Smooth muscle cell (in vitro differentiated cells): ENCODE data around the gene MCC. TPM values are rescaled to one million over a fixed set of nuclear protein-coding genes. Genes with fewer than 3 reads are reported as not detected.

Experiments used
- DNase-seq: peaks from one replicate; lab custom pipeline; 2025; ENCODE audit not compliant: unreplicated experiment; lab: John Stamatoyannopoulos, UW
- H2AFZ ChIP-seq: fragments of 200-600 bp; sonication (generic); 2 replicates; pipeline ENCODE4 v1.6.0; 2016; ENCODE audit warnings: antibody characterized with exemption, low read depth, mild to moderate bottlenecking
- H3F3A ChIP-seq: fragments of 200-600 bp; sonication (generic); 2 replicates; pipeline ENCODE4 v1.6.0; 2017; ENCODE audit warnings: antibody characterized with exemption, low read depth
- H3K27ac ChIP-seq: fragments of 200-600 bp; sonication (generic); 2 replicates; pipeline ENCODE4 v1.5.1; 2016; ENCODE audit warnings: low read depth, mild to moderate bottlenecking
- H3K27me3 ChIP-seq: fragments of 200-600 bp; sonication (generic); 2 replicates; pipeline ENCODE4 v1.6.1; 2016; ENCODE audit warnings: low read depth, mild to moderate bottlenecking
- H3K36me3 ChIP-seq: fragments of 200-600 bp; sonication (generic); 2 replicates; pipeline ENCODE4 v1.5.1; 2016; ENCODE audit warnings: low read depth
- H3K4me1 ChIP-seq: fragments of 200-600 bp; sonication (generic); 2 replicates; pipeline ENCODE4 v1.5.1; 2016; ENCODE audit warnings: low read depth
- H3K4me2 ChIP-seq: fragments of 200-600 bp; sonication (generic); 2 replicates; pipeline ENCODE4 v1.6.0; 2016; ENCODE audit warnings: mild to moderate bottlenecking
- H3K4me3 ChIP-seq: fragments of 200-600 bp; sonication (generic); 2 replicates; pipeline ENCODE4 v1.5.1; 2016; ENCODE audit warnings: mild to moderate bottlenecking
- H3K79me2 ChIP-seq: fragments of 200-600 bp; sonication (generic); 2 replicates; pipeline ENCODE4 v1.6.0; 2016; ENCODE audit warnings: low read depth, mild to moderate bottlenecking
- H3K9ac ChIP-seq: fragments of 200-600 bp; sonication (generic); 2 replicates; pipeline ENCODE4 v1.6.0; 2016; ENCODE audit warnings: low read depth
- H3K9me3 ChIP-seq: fragments of 200-600 bp; sonication (generic); replicated peaks from 2 replicates; pipeline ENCODE4 v1.5.1; 2016; ENCODE audit warnings: low read depth
- H4K20me1 ChIP-seq: fragments of 200-600 bp; sonication (generic); 2 replicates; pipeline ENCODE4 v1.6.0; 2016; ENCODE audit warnings: low read depth
- CTCF ChIP-seq: fragments of 200-600 bp; sonication (generic); IDR thresholded peaks from 2 replicates; pipeline ENCODE4 v1.5.1; 2017; ENCODE audit warnings: borderline replicate concordance, mild to moderate bottlenecking, antibody characterized with exemption; ENCODE audit not compliant: insufficient read depth, poor library complexity, severe bottlenecking
- WGBS: methylation state at CpG from one replicate; pipeline ENCODE4 v1.1.7; 2016; ENCODE audit warnings: low lambda C conversion rate; 5-methylcytosine and 5-hydroxymethylcytosine counted together
- polyA plus RNA-seq: library from polyadenylated mRNA; unstranded; fragments of >200 nt; fragmentation: Nextera tagmentation; extraction: Ambion mirVana; gene quantifications from 2 replicates; pipeline ENCODE4 v1.2.1, GENCODE V29; 2016
- total RNA-seq: library from RNA; depleted of rRNA; stranded (reverse); fragments of >200 nt; gene quantifications from 2 replicates; pipeline ENCODE4 v1.2.3, GENCODE V29; 2014

Gene MCC
- total and polyA plus RNA-seq, 2 experiments from 2014 or later, result 5.8 to 19.2 TPM

- no peaks in the 10 kb centered on the region for H3K27me3 ChIP-seq
- H2AFZ ChIP-seq, result no peak overlapping the region
- H3F3A ChIP-seq, result peaks cover 7% of the 10 kb centered on the region
- peaks cover 11% of the 10 kb centered on the region for H3K36me3 ChIP-seq
- TF ChIP-seq CTCF, result no peak
- H3K79me2 ChIP-seq, result no peaks in the 10 kb centered on the region
- no peak overlapping the region for H3K27ac ChIP-seq
- WGBS, result 97% methylated on average over 4 of the region's 4 CpGs
- no peak overlapping the region for H3K4me3 ChIP-seq
- no peaks in the 10 kb centered on the region for H3K9me3 ChIP-seq
- no peak for DNase-seq
- no peak overlapping the region for H3K4me2 ChIP-seq
- H3K4me1 ChIP-seq, result peaks cover 8% of the 10 kb centered on the region
- no peak overlapping the region for H3K9ac ChIP-seq
- H4K20me1 ChIP-seq, result no peaks in the 10 kb centered on the region
Measured at GRCh38 chr5:113026211-113026610, 462.0 kb downstream of the MCC start.

- Histone ChIP-seq H3K27me3 (no peaks in the 10 kb centered on the region), H3K27ac (no peak overlapping the region), H3K4me1 (peaks cover 2% of the 10 kb centered on the region), H3F3A (peaks cover 12% of the 10 kb centered on the region), H3K36me3 (peaks cover 11% of the 10 kb centered on the region), H3K4me2 (no peak overlapping the region), H2AFZ (no peak overlapping the region), H3K9ac (no peak overlapping the region), H3K79me2 (no peaks in the 10 kb centered on the region), H3K4me3 (no peak overlapping the region), H3K9me3 (no peaks in the 10 kb centered on the region), H4K20me1 (no peaks in the 10 kb centered on the region)
- WGBS, result 88% methylated on average over 4 of the region's 4 CpGs
- no peak for DNase-seq
- no peak for TF ChIP-seq CTCF
Measured at GRCh38 chr5:113025596-113025995, 462.7 kb downstream of the MCC start.

- Histone ChIP-seq H3K27me3 (no peaks in the 10 kb centered on the region), H3K4me3 (no peak overlapping the region), H3K4me1 (peaks cover 3% of the 10 kb centered on the region), H3F3A (peaks cover 8% of the 10 kb centered on the region), H4K20me1 (no peaks in the 10 kb centered on the region), H3K36me3 (peaks cover 11% of the 10 kb centered on the region), H3K27ac (no peak overlapping the region), H3K79me2 (no peaks in the 10 kb centered on the region), H2AFZ (no peak overlapping the region), H3K9ac (no peak overlapping the region), H3K4me2 (no peak overlapping the region), H3K9me3 (no peaks in the 10 kb centered on the region)
- TF ChIP-seq CTCF, result no peak
- DNase-seq, result no peak
- WGBS, result 88% methylated on average over 6 of the region's 6 CpGs
Measured at GRCh38 chr5:113024076-113024697, 464.1 kb downstream of the MCC start.

- Histone ChIP-seq H3K4me1 (peaks cover 3% of the 10 kb centered on the region), H3K36me3 (peaks cover 11% of the 10 kb centered on the region), H3K79me2 (no peaks in the 10 kb centered on the region), H4K20me1 (no peaks in the 10 kb centered on the region), H3K4me3 (no peak overlapping the region), H3K9me3 (no peaks in the 10 kb centered on the region), H3F3A (peaks cover 8% of the 10 kb centered on the region), H3K9ac (no peak overlapping the region), H3K27me3 (no peaks in the 10 kb centered on the region), H3K4me2 (no peak overlapping the region), H2AFZ (no peak overlapping the region), H3K27ac (no peak overlapping the region)
- DNase-seq, result no peak
- 84% methylated on average over 2 of the region's 2 CpGs for WGBS
- TF ChIP-seq CTCF, result no peak
Measured at GRCh38 chr5:113022661-113023060, 465.6 kb downstream of the MCC start.
